H1 (cell line): ENCODE measurements around the gene HGFAC. TPM values are rescaled to one million over a fixed set of nuclear protein-coding genes. Genes with fewer than 3 reads are reported as not detected.

Source experiments
- CTCF ChIA-PET: fragments of 300-600 bp; sonication (Branson Sonifier 250); formaldehyde crosslinking; loops from one replicate; lab custom pipeline; 2021; ENCODE audit not compliant: partially characterized antibody; lab: Charles Lee
- POLR2A ChIA-PET: fragments of 300-600 bp; sonication (Branson Sonifier 250); formaldehyde crosslinking; loops from one replicate; lab custom pipeline; 2021; ENCODE audit warnings: inconsistent platforms; ENCODE audit not compliant: partially characterized antibody; lab: Charles Lee
- DNase-seq, 2 experiments: peaks; one replicate each; pipeline versions ENCODE4 v3.0.0 to v3.0.0-alpha.2; 2010 to 2022; ENCODE audit warnings: low spot score in 2 of 2, low read depth in 1 of 2, mixed read lengths in 1 of 2
- FAIRE-seq: peaks from 2 replicates; lab custom pipeline; 2011; peaks lifted over from hg19 to GRCh38; lab: Jason Lieb, UNC
- H2AFZ ChIP-seq: 2 replicates; pipeline ENCODE4 v1.8.1; 2012; ENCODE audit warnings: low read length, inconsistent platforms
- H2AK5ac ChIP-seq: 2 replicates; pipeline ENCODE4 v1.6.1; 2013; ENCODE audit warnings: low read depth, low read length
- H2BK120ac ChIP-seq: replicated peaks from 2 replicates; pipeline ENCODE3; 2013; ENCODE audit warnings: low read depth, low read length, inconsistent platforms
- H2BK12ac ChIP-seq: 2 replicates; pipeline ENCODE4 v1.6.1; 2013; ENCODE audit warnings: low read depth, low read length
- H2BK15ac ChIP-seq: 2 replicates; pipeline ENCODE4 v1.6.1; 2013; ENCODE audit warnings: low read length
- H2BK20ac ChIP-seq: 2 replicates; pipeline ENCODE4 v1.6.1; 2013; ENCODE audit warnings: low read length
- H2BK5ac ChIP-seq: 2 replicates; pipeline ENCODE4 v1.6.1; 2013; ENCODE audit warnings: low read depth, low read length
- H3K14ac ChIP-seq: 2 replicates; pipeline ENCODE4 v1.6.1; 2013; ENCODE audit warnings: inconsistent platforms; ENCODE audit not compliant: insufficient read length
- H3K18ac ChIP-seq: 2 replicates; pipeline ENCODE4 v1.6.1; 2013; ENCODE audit warnings: low read length; ENCODE audit errors: extremely low read depth
- H3K23ac ChIP-seq: 2 replicates; pipeline ENCODE4 v1.6.1; 2013; ENCODE audit warnings: inconsistent platforms; ENCODE audit not compliant: insufficient read length
- H3K23me2 ChIP-seq: 2 replicates; pipeline ENCODE4 v1.6.1; 2013; ENCODE audit warnings: low read depth, low read length
- H3K27ac ChIP-seq: 2 replicates; pipeline ENCODE4 v1.6.1; 2011; ENCODE audit warnings: low read depth, low read length, inconsistent platforms
- H3K27me3 ChIP-seq, 4 experiments: replicated peaks in 1 of 4; 1 replicate in 1 of 4; 2 replicates in 3 of 4; pipeline versions ENCODE4 v1.6.1 to v1.8.1; 2011 to 2013; ENCODE audit warnings: low read length in 3 of 4, mild to moderate bottlenecking in 3 of 4, inconsistent platforms in 2 of 4, mixed read lengths in 2 of 4, moderate library complexity in 1 of 4; ENCODE audit not compliant: control insufficient read depth in 3 of 4, insufficient read depth in 3 of 4; ENCODE audit errors: extremely low read depth in 1 of 4
- H3K36me3 ChIP-seq, 4 experiments: 2 replicates each; pipeline versions ENCODE4 v1.6.1 to v1.8.1; 2011 to 2013; ENCODE audit warnings: mild to moderate bottlenecking in 4 of 4, low read length in 3 of 4, moderate library complexity in 2 of 4, control low read depth in 1 of 4, inconsistent platforms in 1 of 4; ENCODE audit not compliant: insufficient read depth in 4 of 4, control insufficient read depth in 2 of 4
- H3K4ac ChIP-seq: replicated peaks from 2 replicates; pipeline ENCODE3; 2013; ENCODE audit warnings: low read length, low read depth, mixed read lengths, inconsistent platforms; ENCODE audit not compliant: insufficient read length
- H3K4me1 ChIP-seq, 4 experiments: replicated peaks in 1 of 4; 1 replicate in 1 of 4; 2 replicates in 3 of 4; pipeline versions ENCODE4 v1.6.1 to v1.8.1; 2011 to 2013; ENCODE audit warnings: low read length in 3 of 4, inconsistent platforms in 2 of 4, mixed read lengths in 1 of 4; ENCODE audit not compliant: insufficient read depth in 4 of 4, control insufficient read depth in 3 of 4
- H3K4me2 ChIP-seq, 2 experiments: 2 replicates each; pipeline versions ENCODE4 v1.6.1 to v1.8.1; 2011 to 2013; ENCODE audit warnings: low read depth in 2 of 2, low read length in 2 of 2, control low read depth in 1 of 2, inconsistent platforms in 1 of 2, mild to moderate bottlenecking in 1 of 2; ENCODE audit not compliant: insufficient read depth in 1 of 2
- H3K4me3 ChIP-seq, 4 experiments: fragments of 200-600, 300-600 bp in 1 of 4; sonication (generic), shearing (Covaris generic), sonication (Bioruptor Twin) in 1 of 4; 2 replicates each; pipeline versions ENCODE4 v1.5.1 to v1.8.1; 2011 to 2016; ENCODE audit warnings: low read length in 4 of 4, low read depth in 3 of 4, control low read depth in 2 of 4, inconsistent platforms in 2 of 4, mild to moderate bottlenecking in 2 of 4, mixed read lengths in 1 of 4, moderate library complexity in 1 of 4; ENCODE audit not compliant: insufficient read depth in 2 of 4; ENCODE audit errors: extremely low read depth in 1 of 4
- H3K56ac ChIP-seq: replicated peaks from 2 replicates; pipeline ENCODE3; 2013; ENCODE audit warnings: low read depth, mild to moderate bottlenecking, mixed read lengths, low read length, inconsistent platforms; ENCODE audit not compliant: insufficient read length
- H3K79me1 ChIP-seq: 2 replicates; pipeline ENCODE4 v1.6.1; 2013; ENCODE audit warnings: low read depth, low read length, control low read depth
- H3K79me2 ChIP-seq, 2 experiments: 2 replicates each; pipeline versions ENCODE4 v1.6.1 to v1.8.1; 2012 to 2013; ENCODE audit warnings: low read length in 2 of 2, mild to moderate bottlenecking in 2 of 2, inconsistent platforms in 1 of 2; ENCODE audit not compliant: insufficient read depth in 2 of 2, control insufficient read depth in 1 of 2
- H3K9ac ChIP-seq, 4 experiments: replicated peaks in 1 of 4; 1 replicate in 1 of 4; 2 replicates in 3 of 4; pipeline versions ENCODE4 v1.6.1 to v1.8.1; 2011 to 2013; ENCODE audit warnings: low read depth in 3 of 4, low read length in 3 of 4, control low read depth in 2 of 4, mild to moderate bottlenecking in 2 of 4, moderate library complexity in 2 of 4, inconsistent platforms in 1 of 4; ENCODE audit errors: extremely low read depth in 1 of 4
- H3K9me3 ChIP-seq, 2 experiments: 2 replicates each; pipeline versions ENCODE4 v1.6.1 to v1.8.1; 2012 to 2013; ENCODE audit warnings: mild to moderate bottlenecking in 2 of 2, moderate library complexity in 2 of 2, control low read depth in 1 of 2, inconsistent platforms in 1 of 2, low read depth in 1 of 2, low read length in 1 of 2, mixed read lengths in 1 of 2; ENCODE audit not compliant: insufficient read depth in 2 of 2
- H4K20me1 ChIP-seq, 2 experiments: replicated peaks in 1 of 2; 2 replicates each; pipeline versions ENCODE3 to v1.8.1; 2011 to 2013; ENCODE audit warnings: inconsistent platforms in 2 of 2, low read length in 2 of 2, mild to moderate bottlenecking in 1 of 2; ENCODE audit not compliant: insufficient read depth in 2 of 2, control insufficient read depth in 1 of 2
- H4K5ac ChIP-seq: 2 replicates; pipeline ENCODE4 v1.6.1; 2013; ENCODE audit warnings: low read length, low read depth, mixed read lengths, inconsistent platforms; ENCODE audit not compliant: insufficient read length
- H4K8ac ChIP-seq: 2 replicates; pipeline ENCODE4 v1.8.0; 2013; ENCODE audit warnings: mild to moderate bottlenecking, moderate library complexity, low read length, inconsistent platforms; ENCODE audit not compliant: insufficient read depth; ENCODE audit errors: extremely low read depth
- H4K91ac ChIP-seq: replicated peaks from 2 replicates; pipeline ENCODE3; 2013; ENCODE audit warnings: low read length, mixed read lengths, inconsistent platforms; ENCODE audit not compliant: insufficient read length
- ASH2L ChIP-seq: fragments of 200-600, 300-600 bp; sonication (generic); IDR thresholded peaks from one replicate; pipeline ENCODE4 v1.7.1; 2017; ENCODE audit warnings: low read length
- ATF3 ChIP-seq: IDR thresholded peaks from 2 replicates; pipeline ENCODE4 v1.6.1; 2011; ENCODE audit warnings: low read depth, mild to moderate bottlenecking, low read length; ENCODE audit not compliant: insufficient read depth
- EZH2 ChIP-seq: fragments of 200-600 bp; sonication (generic); IDR thresholded peaks from 2 replicates; pipeline ENCODE4 v1.7.1; 2012; ENCODE audit warnings: low read depth, mild to moderate bottlenecking, moderate library complexity, low read length, inconsistent platforms; ENCODE audit not compliant: severe bottlenecking
- JUN ChIP-seq: IDR thresholded peaks from 2 replicates; pipeline ENCODE4 v1.6.1; 2011; ENCODE audit warnings: low read depth, mild to moderate bottlenecking, improper control_type of control experiment, low read length
- POLR2AphosphoS5 ChIP-seq: IDR thresholded peaks from 2 replicates; pipeline ENCODE4 v1.6.1; 2011; ENCODE audit warnings: low read depth, low read length
- RNF2 ChIP-seq: fragments of 200-900, 300-1000 bp; sonication (generic); IDR thresholded peaks from 2 replicates; pipeline ENCODE4 v1.7.1; 2016; ENCODE audit warnings: borderline replicate concordance, low read depth, mild to moderate bottlenecking, antibody characterized with exemption, low read length; ENCODE audit not compliant: poor library complexity, severe bottlenecking; ENCODE audit errors: missing control alignments
- RXRA ChIP-seq: IDR thresholded peaks from 2 replicates; pipeline ENCODE4 v1.6.1; 2011; ENCODE audit warnings: low read depth, mild to moderate bottlenecking, low read length, moderate library complexity; ENCODE audit not compliant: insufficient read depth
- SAP30 ChIP-seq: fragments of 300-600 bp; sonication (generic); IDR thresholded peaks from 2 replicates; pipeline ENCODE4 v1.7.1; 2012; ENCODE audit warnings: low read length, moderate library complexity, mild to moderate bottlenecking, inconsistent platforms; ENCODE audit not compliant: insufficient read depth, insufficient replicate concordance
- SP4 ChIP-seq: IDR thresholded peaks from 2 replicates; pipeline ENCODE4 v1.6.1; 2012; ENCODE audit warnings: low read length, inconsistent platforms
- SRF ChIP-seq: IDR thresholded peaks from 2 replicates; pipeline ENCODE4 v1.6.1; 2011; ENCODE audit warnings: mild to moderate bottlenecking, low read depth, low read length, moderate library complexity
- SUZ12 ChIP-seq: fragments of 200-600 bp; sonication (generic); IDR thresholded peaks from 2 replicates; pipeline ENCODE4 v1.6.1; 2012; ENCODE audit warnings: mild to moderate bottlenecking, inconsistent platforms, low read length, moderate library complexity, mixed read lengths
- WGBS, 2 experiments: shearing (Covaris generic) in 1 of 2; methylation state at CpG; one replicate each; pipeline versions ENCODE4 v1.1.6 to v1.1.7; 2013 to 2015; ENCODE audit warnings: low lambda C conversion rate in 2 of 2, mixed read lengths in 2 of 2, inconsistent platforms in 1 of 2, low coverage in 1 of 2, missing lambda C conversion rate in 1 of 2; ENCODE audit not compliant: insufficient replicate concordance in 2 of 2, insufficient coverage in 1 of 2, insufficient read length in 1 of 2; ENCODE audit errors: extremely low coverage in 1 of 2, missing lambda C conversion rate in 1 of 2; 5-methylcytosine and 5-hydroxymethylcytosine counted together
- polyA plus RNA-seq, 7 experiments: library from polyadenylated mRNA; depleted of rRNA in 3 of 7; stranded (reverse) in 5 of 7; unstranded in 2 of 7; fragments of >200 nt in 5 of 7; fragments of 200-250 nt in 2 of 7; gene quantifications; 1 replicate in 5 of 7; 2 replicates in 1 of 7; 4 replicates in 1 of 7; pipeline versions ENCODE4 v1.2.1 to v1.2.3, GENCODE V29; 2011 to 2013; ENCODE audit warnings: missing spikeins in 2 of 7, mixed read lengths in 2 of 7
- total RNA-seq: library from RNA; stranded (reverse); fragmentation: NEBNext Ultra II Directional; extraction: Animal tissue kit (Norgen Biotek cat#: 25700); gene quantifications from 2 replicates; pipeline ENCODE4 v1.2.1, GENCODE V29; 2021

Gene HGFAC
- total and polyA plus RNA-seq, 2 of the 8 experiments (the other 6 are each of a cell fraction or from before 2014, with no cell fraction given) = 0.14 to 0.15 TPM

- Histone ChIP-seq H4K5ac (no peak overlapping the region), H2BK12ac (no peak overlapping the region), H3K27me3 (peaks cover 5 to 57% (median 41%) of the 10 kb centered on the region in 4 experiments), H2BK120ac (no peak overlapping the region), H4K91ac (no peak overlapping the region), H3K4ac (no peak overlapping the region), H3K4me2 (peak overlapping the region; percentile 8 to 57; a peak in 2 of 4 replicates), H3K9me3 (peaks cover 0 to 3% of the 10 kb centered on the region in 2 experiments; a peak in 2 of 4 replicates), H3K36me3 (no peaks in the 10 kb centered on the region), H2BK20ac (no peak overlapping the region), H3K23ac (no peak overlapping the region), H3K18ac (no peak overlapping the region), H3K23me2 (peaks cover 4% of the 10 kb centered on the region), H3K9ac (no peak overlapping the region), H3K27ac (no peak overlapping the region), H2AK5ac (no peak overlapping the region), H2AFZ (no peak overlapping the region), H3K14ac (no peak overlapping the region), H2BK15ac (no peak overlapping the region), H3K79me2 (no peaks in the 10 kb centered on the region), H3K4me3 (peak overlapping the region in 1 of 4 experiments; percentile 52; a peak in 3 of 8 replicates), H3K4me1 (peaks cover 0 to 6% (median 0%) of the 10 kb centered on the region in 4 experiments; a peak in 1 of 7 replicates), H4K8ac (no peak overlapping the region), H4K20me1 (peaks cover 2 to 13% of the 10 kb centered on the region in 2 experiments), H3K56ac (no peak overlapping the region), H2BK5ac (no peak overlapping the region), H3K79me1 (peaks cover 4% of the 10 kb centered on the region; the same call in 1 of the 2 replicates)
- ChIA-PET POLR2A (no interaction called here), CTCF (interaction anchor here (0.8 to 3.0 kb wide), 5 partner anchors 16 to 117 kb away, joined by 3 to 10 read pairs (median 7); no protein-coding TSS in a partner anchor)
- DNase-seq (no peak), FAIRE-seq (no peak)
- 78% methylated on average over 16 of the region's 43 CpGs; no CpG with 5 or more reads in 1 of the 2 experiments for WGBS, 2 experiments
- TF ChIP-seq JUN (no peak), SUZ12 (no peak), ATF3 (no peak), RNF2 (no peak), SP4 (no peak), SAP30 (no peak), EZH2 (no peak), POLR2AphosphoS5 (no peak), RXRA (no peak), ASH2L (no peak), SRF (no peak)
These were observed 22.0 kb downstream of the HGFAC start for GRCh38 chr4:3463556-3464348.
